ENCODE results near the gene SCN2A.

DNA sequence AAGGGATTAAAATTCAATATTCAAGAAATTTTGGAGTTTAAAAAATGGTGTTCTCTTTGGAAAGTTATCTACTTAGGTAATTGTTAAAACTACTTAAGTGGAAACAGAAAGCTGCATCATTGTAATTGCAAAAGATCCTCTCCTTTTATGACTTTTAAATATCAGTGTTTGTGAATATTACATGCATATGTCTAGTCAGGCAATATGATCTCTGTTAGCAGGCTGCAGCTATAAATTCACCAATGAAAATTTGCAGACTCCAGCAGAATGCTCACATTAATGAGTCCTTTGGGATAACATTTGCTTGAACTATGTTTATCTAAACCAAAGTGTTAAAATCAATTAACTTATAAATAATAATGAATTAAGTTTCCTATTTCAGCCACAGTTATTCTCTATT lies 171.1 kb downstream of the SCN2A start:
- TF ChIP-seq HDGF (IDR thresholded peaks at IDR 0.05; ENCODE audit: borderline replicate concordance) (no peak), TARDBP (IDR thresholded peaks at IDR 0.05) (no peak), L3MBTL2 (conservative IDR thresholded peaks at IDR 0.05) (no peak), BHLHE40 (IDR thresholded peaks at IDR 0.05; ENCODE audit: borderline replicate concordance) (no peak), FOXA1 (IDR thresholded peaks at IDR 0.05) (no peak), SP1 (IDR thresholded peaks at IDR 0.05) (no peak), ZNF384 (IDR thresholded peaks at IDR 0.05) (no peak)
